Keratinocyte (primary cell): ENCODE measurements around the gene TRIM39.

ENCODE experiments used
- CTCF ChIP-seq, 3 experiments: IDR thresholded peaks in 1 of 3; conservative IDR thresholded peaks in 1 of 3; optimal IDR thresholded peaks in 1 of 3; 2 replicates in 2 of 3; 3 replicates in 1 of 3; pipeline versions ENCODE3 to v1.5.1; 2011; ENCODE audit warnings: low read length in 3 of 3, mild to moderate bottlenecking in 3 of 3, moderate library complexity in 2 of 3, control low read depth in 1 of 3, inconsistent platforms in 1 of 3; ENCODE audit not compliant: insufficient read depth in 2 of 3; ENCODE audit errors: extremely low read depth in 1 of 3
- EZH2 ChIP-seq: IDR thresholded peaks from one replicate; pipeline ENCODE4 v1.6.1; 2012; ENCODE audit warnings: inconsistent platforms, mild to moderate bottlenecking, low read length, moderate library complexity

GRCh38 chr6:30360139-30360538 is 33.4 kb downstream of the TRIM39 start:
- TF ChIP-seq CTCF (optimal IDR thresholded peaks at IDR 0.05 in 1 of 3, IDR thresholded peaks at IDR 0.05 in 1 of 3, conservative IDR thresholded peaks at IDR 0.05 in 1 of 3; ENCODE audit: extremely low read depth in 1 of 3, insufficient read depth in 2 of 3, low read length in 3 of 3), result no peak
- TF ChIP-seq EZH2, result no peak
